Naive B cell (primary cell): ENCODE results near the gene DMKN. TPM values are rescaled to one million over a fixed set of nuclear protein-coding genes. Genes with fewer than 3 reads are reported as not detected.

Source experiments
- ATAC-seq, 2 donors: fragments of 150-1000 bp; cut with Tn5 transposase; 2 replicates each; pipeline ENCODE4 v1.10.0; 2021; ENCODE audit warnings: low read depth in 2 of 2, mild to moderate bottlenecking in 2 of 2, moderate library complexity in 2 of 2
- DNase-seq: peaks from one replicate; pipeline ENCODE4 v3.0.0; 2022
- H3K27ac Mint-ChIP-seq, 6 donors: one replicate each; pipeline ENCODE4 v1.8.0; 2020 to 2022; ENCODE audit warnings: mild to moderate bottlenecking in 6 of 6, mixed read lengths in 6 of 6, moderate library complexity in 5 of 6, inconsistent platforms in 2 of 6
- H3K27me3 Mint-ChIP-seq, 3 donors: one replicate each; pipeline ENCODE4 v1.8.0; 2021 to 2022; ENCODE audit warnings: mixed read lengths in 3 of 3, mild to moderate bottlenecking in 1 of 3
- H3K36me3 Mint-ChIP-seq, 2 donors: one replicate each; pipeline ENCODE4 v1.8.0; 2020 to 2022; ENCODE audit warnings: mixed read lengths in 2 of 2, inconsistent platforms in 1 of 2, mild to moderate bottlenecking in 1 of 2
- H3K4me1 Mint-ChIP-seq, 3 donors: one replicate each; pipeline ENCODE4 v1.8.0; 2020 to 2022; ENCODE audit warnings: mixed read lengths in 3 of 3, inconsistent platforms in 1 of 3, mild to moderate bottlenecking in 1 of 3, moderate library complexity in 1 of 3
- H3K4me3 Mint-ChIP-seq, 8 donors: one replicate each; pipeline ENCODE4 v1.8.0; 2020 to 2022; ENCODE audit warnings: mild to moderate bottlenecking in 8 of 8, mixed read lengths in 8 of 8, moderate library complexity in 8 of 8, inconsistent platforms in 2 of 8
- H3K9me3 Mint-ChIP-seq, 7 donors: one replicate each; pipeline ENCODE4 v1.8.0; 2020 to 2022; ENCODE audit warnings: mixed read lengths in 7 of 7, mild to moderate bottlenecking in 5 of 7, inconsistent platforms in 2 of 7, moderate library complexity in 1 of 7
- polyA plus RNA-seq, 6 donors: library from polyadenylated mRNA; unstranded; fragments of 300-500 nt; fragmentation: Illumina TruSeq; gene quantifications; one replicate each; pipeline ENCODE4 v1.2.3, GENCODE V29; 2021; ENCODE audit warnings: low read depth in 6 of 6

The DMKN gene
- polyA plus RNA-seq, 6 donors from 2014 or later = 2.6 to 3.1 TPM; not detected in 4

- Mint-ChIP-seq H3K4me3 (no peak overlapping the region), H3K36me3 (no peaks in the 10 kb centered on the region), H3K27ac (no peak overlapping the region), H3K9me3 (no peaks in the 10 kb centered on the region), H3K27me3 (peaks cover 14 to 31% (median 23%) of the 10 kb centered on the region in 3 donors), H3K4me1 (peaks cover 7 to 9% (median 8%) of the 10 kb centered on the region in 3 donors)
- DNase-seq (no peak), ATAC-seq (no peak)
Observed at GRCh38 chr19:35497406-35497805, 16.0 kb downstream of the DMKN start.

- DNase-seq (peak; percentile 59), ATAC-seq (peak; percentile 92 to 94)
- no peak overlapping the region for H3K27ac Mint-ChIP-seq
- peak overlapping the region in 4 of 8 donors; percentile 29 to 72 (median 36) for H3K4me3 Mint-ChIP-seq
- peaks cover 7 to 9% (median 8%) of the 10 kb centered on the region in 3 donors for H3K4me1 Mint-ChIP-seq
- H3K27me3 Mint-ChIP-seq = peaks cover 16 to 30% (median 23%) of the 10 kb centered on the region in 3 donors
- no peaks in the 10 kb centered on the region for H3K36me3 Mint-ChIP-seq
- H3K9me3 Mint-ChIP-seq = no peaks in the 10 kb centered on the region
Observed at GRCh38 chr19:35495107-35496064, 18.1 kb downstream of the DMKN start.

GRCh38 chr19:35493971-35494370 lies 19.5 kb downstream of the DMKN start:
- peaks cover 17 to 39% (median 19%) of the 10 kb centered on the region in 3 donors for H3K27me3 Mint-ChIP-seq
- no peak overlapping the region for H3K4me3 Mint-ChIP-seq

DNA sequence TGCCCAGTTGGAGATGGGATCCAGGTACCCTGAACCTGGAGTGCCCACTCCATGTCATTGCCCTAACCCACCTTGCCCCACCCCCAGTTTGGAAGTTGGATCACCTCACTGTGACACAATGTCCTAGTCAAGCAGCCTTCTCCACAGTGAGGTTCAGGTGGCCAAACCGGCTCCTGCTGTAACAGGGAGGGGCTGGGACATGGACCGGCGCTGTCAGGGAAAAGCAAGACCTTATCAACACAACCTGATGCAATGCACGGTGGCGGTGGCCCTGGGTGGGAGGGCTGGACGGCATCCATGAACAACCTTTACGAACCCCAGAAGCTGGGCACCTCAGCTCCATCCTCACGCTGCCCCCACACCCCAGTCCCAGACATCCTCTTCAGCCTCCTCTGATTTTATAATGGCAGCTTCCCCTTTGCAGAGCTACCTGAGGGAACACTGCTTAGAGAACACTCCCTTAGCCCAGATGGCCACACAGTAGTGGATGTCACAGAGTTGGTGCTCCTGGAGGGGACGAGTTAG lies 21.6 kb downstream of the DMKN start:
- H3K36me3 Mint-ChIP-seq = no peaks in the 10 kb centered on the region
- no peak overlapping the region for H3K4me3 Mint-ChIP-seq
- H3K9me3 Mint-ChIP-seq = no peaks in the 10 kb centered on the region
- peaks cover 7 to 12% (median 9%) of the 10 kb centered on the region in 3 donors for H3K4me1 Mint-ChIP-seq
- no peak for DNase-seq
- H3K27ac Mint-ChIP-seq = no peak overlapping the region
- no peak for ATAC-seq
- H3K27me3 Mint-ChIP-seq = peaks cover 12 to 47% (median 27%) of the 10 kb centered on the region in 3 donors

More at GRCh38 chr19:35493971-35494370, 19.5 kb downstream of the DMKN start:
- DNase-seq (no peak), ATAC-seq (no peak)
- no peak overlapping the region for H3K27ac Mint-ChIP-seq
- H3K4me1 Mint-ChIP-seq = peaks cover 7 to 9% (median 8%) of the 10 kb centered on the region in 3 donors
- H3K9me3 Mint-ChIP-seq = no peaks in the 10 kb centered on the region
- H3K36me3 Mint-ChIP-seq = no peaks in the 10 kb centered on the region

DNA sequence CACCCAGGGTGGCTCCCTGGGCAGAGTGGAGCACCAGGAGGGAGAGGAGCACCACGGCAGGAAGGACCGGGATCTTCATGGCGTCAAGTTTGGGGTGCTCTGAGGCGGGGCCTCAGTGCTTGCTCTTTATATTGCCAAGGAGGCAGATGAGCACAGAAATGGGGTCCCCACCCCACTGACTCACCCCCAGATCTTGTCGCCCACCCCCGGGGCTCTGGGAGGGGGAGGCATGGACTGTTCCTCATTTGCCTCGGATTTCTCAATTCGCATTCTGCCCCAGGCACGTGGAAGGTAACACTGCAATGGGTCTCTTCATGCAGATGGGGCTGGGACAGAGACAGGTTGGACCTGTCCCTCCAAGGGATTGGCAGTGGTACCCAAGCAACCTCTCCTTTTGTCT lies 23.1 kb downstream of the DMKN start, which contains the start of gene KRTDAP:
Gene KRTDAP, minus strand, starts transcription at position 101 of the 400 bp plus-strand sequence. Its CDS starts 22 bp downstream, at position 79.
- Mint-ChIP-seq H3K27me3 (peaks cover 12 to 47% (median 27%) of the 10 kb centered on the region in 3 donors), H3K4me3 (no peak within 1 kb of the TSS), H3K27ac (no peak within 1 kb of the TSS), H3K4me1 (peaks cover 6 to 10% (median 9%) of the 10 kb centered on the region in 3 donors), H3K36me3 (no peaks in the 10 kb centered on the region), H3K9me3 (no peaks in the 10 kb centered on the region)
- ATAC-seq (no peak), DNase-seq (no peak)

- Mint-ChIP-seq H3K4me3 (no peak overlapping the region), H3K27me3 (peaks cover 12 to 42% (median 27%) of the 10 kb centered on the region in 3 donors), H3K9me3 (no peaks in the 10 kb centered on the region), H3K4me1 (peaks cover 13 to 19% (median 15%) of the 10 kb centered on the region in 3 donors), H3K27ac (peak overlapping the region in 1 of 6 donors; percentile 48), H3K36me3 (no peaks in the 10 kb centered on the region)
- no peak for DNase-seq
- no peak for ATAC-seq
Observed at GRCh38 chr19:35488677-35489076, 24.8 kb downstream of the DMKN start.

DNA sequence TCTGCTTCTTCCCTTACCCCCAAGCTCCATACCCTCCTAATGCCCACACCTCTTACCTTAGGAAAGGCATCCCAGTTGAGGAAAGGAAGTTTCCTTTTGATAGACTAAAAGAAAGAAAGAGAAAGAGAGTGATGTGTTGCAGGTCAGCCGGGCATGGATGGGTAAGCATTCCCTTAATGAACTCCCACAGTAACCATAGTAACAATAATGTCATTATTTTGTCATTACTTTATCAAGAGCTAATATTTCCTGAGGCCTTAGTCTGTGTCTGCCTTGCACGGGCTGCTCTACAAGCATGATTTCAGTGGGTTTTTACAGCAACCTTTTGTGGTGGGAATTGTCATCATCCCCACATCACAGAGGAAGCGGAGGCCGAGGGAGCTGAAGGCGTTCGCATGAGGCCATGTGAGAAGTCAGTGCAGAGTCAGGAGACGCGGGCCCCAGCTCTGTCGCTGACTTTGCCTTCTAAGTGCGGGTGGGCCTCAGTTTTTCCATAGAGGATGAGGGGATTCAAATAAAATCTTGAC lies 25.7 kb downstream of the DMKN start:
- peak overlapping the region in 1 of 6 donors; percentile 75 for H3K27ac Mint-ChIP-seq
- DNase-seq (no peak), ATAC-seq (no peak)
- no peak overlapping the region for H3K4me3 Mint-ChIP-seq
- H3K36me3 Mint-ChIP-seq = no peaks in the 10 kb centered on the region
- H3K4me1 Mint-ChIP-seq = peaks cover 13 to 23% (median 15%) of the 10 kb centered on the region in 3 donors
- H3K27me3 Mint-ChIP-seq = peaks cover 12 to 42% (median 27%) of the 10 kb centered on the region in 3 donors
- H3K9me3 Mint-ChIP-seq = no peaks in the 10 kb centered on the region

DNA sequence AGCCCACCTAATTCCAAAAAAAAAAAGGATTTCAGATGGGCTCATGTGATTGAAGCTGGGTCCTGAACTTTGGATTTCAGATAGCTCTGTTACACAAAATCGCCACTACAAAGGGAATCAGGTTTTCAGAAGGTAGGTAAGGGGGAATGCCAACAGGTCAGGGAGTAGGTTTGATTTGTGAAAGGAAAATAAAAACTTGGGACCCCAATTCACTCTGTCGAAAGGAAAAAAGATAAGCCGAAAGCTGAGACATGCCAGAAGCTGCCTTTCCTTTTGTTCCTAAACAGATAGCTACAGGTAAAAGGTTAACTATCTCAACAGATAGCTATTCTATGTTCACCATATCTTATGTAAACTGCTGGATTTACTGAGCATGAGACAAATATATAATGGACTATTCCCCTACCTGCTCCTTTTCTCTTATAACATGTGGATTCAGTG lies 27.2 kb downstream of the DMKN start:
- H3K9me3 Mint-ChIP-seq = no peaks in the 10 kb centered on the region
- H3K27me3 Mint-ChIP-seq = peaks cover 4 to 33% (median 23%) of the 10 kb centered on the region in 3 donors
- DNase-seq (no peak), ATAC-seq (no peak)
- H3K36me3 Mint-ChIP-seq = no peaks in the 10 kb centered on the region
- H3K4me3 Mint-ChIP-seq = no peak overlapping the region
- peak overlapping the region in 2 of 6 donors; percentile 7 to 87 for H3K27ac Mint-ChIP-seq
- peaks cover 13 to 23% (median 15%) of the 10 kb centered on the region in 3 donors for H3K4me1 Mint-ChIP-seq

DNA sequence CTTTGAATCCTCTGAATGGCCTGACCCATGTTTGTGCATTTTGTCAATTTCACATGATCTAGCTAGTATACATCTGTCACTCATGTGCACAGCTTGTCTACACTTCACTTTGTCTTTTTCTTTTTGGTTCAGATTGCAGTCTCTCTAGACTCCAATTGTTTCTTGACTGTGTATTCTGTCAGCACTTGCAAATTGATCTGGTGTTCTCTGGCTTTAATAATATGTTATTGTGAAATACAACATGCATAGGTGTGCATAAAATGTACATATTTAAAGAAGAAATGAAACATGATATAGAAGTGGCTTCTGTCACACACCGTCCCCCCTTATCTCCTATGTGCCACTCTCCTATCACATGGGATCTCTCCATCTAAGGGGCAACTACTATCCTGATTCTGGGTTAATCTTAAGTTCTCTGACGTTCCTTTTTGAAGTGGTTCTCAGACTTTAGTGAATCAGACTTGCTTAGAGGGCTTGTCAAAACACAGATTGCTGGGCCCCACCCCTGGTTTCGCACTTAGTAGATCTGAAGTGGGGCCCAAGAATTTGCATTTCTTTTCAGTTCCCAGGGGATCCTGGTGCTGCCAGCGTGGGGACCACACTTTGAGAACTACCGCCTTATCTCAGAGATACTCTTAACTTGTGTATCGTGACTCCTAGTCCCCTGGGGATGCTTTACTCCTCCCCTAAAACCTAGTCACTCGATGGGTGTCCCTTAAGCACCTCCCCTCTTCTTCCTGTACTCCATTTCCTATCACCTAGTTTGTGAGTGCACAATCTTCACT lies 29.0 kb downstream of the DMKN start:
- H3K27me3 Mint-ChIP-seq = peaks cover 0 to 19% (median 8%) of the 10 kb centered on the region in 3 donors
- no peaks in the 10 kb centered on the region for H3K9me3 Mint-ChIP-seq
- H3K4me3 Mint-ChIP-seq = peak overlapping the region in 7 of 8 donors; percentile 24 to 82 (median 59)

DNA sequence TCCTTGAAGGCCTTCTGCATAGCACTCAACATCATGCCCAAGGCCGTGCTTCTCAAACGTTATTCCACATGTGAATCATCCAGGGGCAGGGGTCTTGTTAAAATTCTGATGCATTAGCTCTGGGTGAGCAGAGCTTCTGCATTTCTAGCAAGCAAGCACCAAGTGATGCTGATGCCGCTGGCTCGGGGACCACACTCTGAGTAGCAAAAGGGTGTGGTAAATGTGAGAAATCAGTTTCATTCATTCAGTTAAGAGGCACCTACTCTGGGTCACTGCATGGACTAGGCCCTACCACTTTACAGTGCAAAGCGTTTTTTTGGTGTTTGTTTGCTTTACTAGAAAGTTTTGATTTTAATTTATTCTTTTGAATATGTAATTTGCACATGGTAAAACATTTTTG lies 30.4 kb downstream of the DMKN start:
- no peak overlapping the region for H3K27ac Mint-ChIP-seq
- peaks cover 13 to 23% (median 15%) of the 10 kb centered on the region in 3 donors for H3K4me1 Mint-ChIP-seq
- H3K9me3 Mint-ChIP-seq = no peaks in the 10 kb centered on the region
- ATAC-seq (no peak), DNase-seq (no peak)
- peaks cover 0 to 8% (median under 1%) of the 10 kb centered on the region in 3 donors for H3K27me3 Mint-ChIP-seq
- no peaks in the 10 kb centered on the region for H3K36me3 Mint-ChIP-seq
- no peak overlapping the region for H3K4me3 Mint-ChIP-seq

More for the DNA sequence above, 29.0 kb downstream of the DMKN start:
- ATAC-seq = peak; percentile 98
- Mint-ChIP-seq H3K27ac (peak overlapping the region in 5 of 6 donors; percentile 4 to 93 (median 70)), H3K36me3 (no peaks in the 10 kb centered on the region), H3K4me1 (peaks cover 13 to 23% (median 15%) of the 10 kb centered on the region in 3 donors)
- peak; percentile 44 for DNase-seq

DNA sequence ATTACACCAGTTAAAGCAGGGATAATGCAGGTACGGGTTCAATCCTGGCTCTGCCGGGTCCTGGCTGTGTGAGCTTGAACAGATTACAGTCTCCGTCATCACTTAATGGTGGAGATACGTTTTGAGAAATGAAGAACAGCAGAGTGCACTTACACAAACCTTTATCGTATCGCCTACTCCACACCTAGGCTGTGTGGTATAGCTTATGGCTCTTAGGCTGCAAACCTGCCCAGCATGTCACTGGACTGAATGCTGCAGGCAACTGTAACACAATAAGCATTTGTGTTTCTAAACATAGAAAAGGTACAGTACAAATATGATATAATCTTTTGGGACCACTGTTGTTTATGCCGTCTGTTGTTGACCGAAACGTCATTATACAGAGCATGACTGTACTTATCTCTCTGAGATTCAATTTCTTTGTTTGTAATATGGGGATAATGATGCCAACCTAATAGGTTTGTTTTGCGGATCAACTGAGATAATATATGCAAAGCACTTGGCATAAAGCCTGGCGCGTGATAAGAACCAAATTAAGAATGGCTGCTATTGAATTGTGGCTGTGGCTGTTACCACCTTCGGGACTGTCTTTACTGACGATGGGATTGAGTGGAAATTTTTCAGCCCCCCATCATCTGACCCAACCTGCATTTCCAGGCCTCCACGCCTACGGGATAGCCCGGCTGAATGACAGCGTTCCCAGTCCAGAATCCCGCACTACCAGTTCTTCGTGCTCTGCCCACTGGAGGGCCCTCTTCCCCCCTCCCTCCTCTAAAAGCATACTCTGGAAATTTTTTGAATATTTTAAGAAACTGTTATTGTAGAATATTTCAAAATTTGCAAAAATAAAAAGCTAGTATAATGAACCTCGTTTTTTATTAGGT lies 34.4 kb downstream of the DMKN start:
- Mint-ChIP-seq H3K9me3 (peaks cover 0 to 1% (median 0%) of the 10 kb centered on the region in 7 donors), H3K27ac (peak overlapping the region in 1 of 6 donors; percentile 49), H3K4me3 (no peak overlapping the region), H3K4me1 (peaks cover under 1 to 6% (median 1%) of the 10 kb centered on the region in 3 donors), H3K27me3 (no peaks in the 10 kb centered on the region), H3K36me3 (no peaks in the 10 kb centered on the region)
- DNase-seq (no peak), ATAC-seq (no peak)

DNA sequence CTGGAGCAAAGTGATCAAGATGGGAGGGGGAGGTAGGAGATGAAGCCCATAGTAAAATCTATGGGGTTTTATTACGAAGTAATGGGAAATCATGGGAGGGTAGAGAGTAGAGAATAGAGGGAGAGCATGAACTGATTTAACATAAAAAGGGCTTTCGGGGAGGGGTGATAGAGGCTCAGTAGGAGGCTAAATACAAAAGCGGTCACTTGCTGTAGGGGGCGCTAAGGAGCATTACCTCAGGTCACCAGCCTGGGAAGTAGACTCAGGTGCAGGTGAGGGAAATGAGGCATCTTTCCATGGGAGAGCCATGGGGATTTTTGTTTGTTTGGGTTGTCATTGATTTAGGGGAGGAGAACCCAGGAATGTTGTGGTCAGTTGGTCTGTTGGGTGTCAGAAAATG lies 37.3 kb downstream of the DMKN start:
- Mint-ChIP-seq H3K27ac (peak overlapping the region in 2 of 6 donors; percentile 8 to 71), H3K27me3 (no peaks in the 10 kb centered on the region), H3K4me3 (no peak overlapping the region), H3K36me3 (no peaks in the 10 kb centered on the region), H3K9me3 (peaks cover 0 to 1% (median 0%) of the 10 kb centered on the region in 7 donors), H3K4me1 (no peaks in the 10 kb centered on the region)
- ATAC-seq (no peak), DNase-seq (no peak)
